HFFc6 (cell line): ENCODE measurements around the gene TAF6L. TPM values are rescaled to one million over a fixed set of nuclear protein-coding genes. Genes with fewer than 3 reads are reported as not detected.

Experiments
- DNase-seq: peaks from one replicate; pipeline ENCODE4 v3.0.0-alpha.2; 2018
- H3K27ac Mint-ChIP-seq: 2 replicates; pipeline ENCODE4 v1.8.0; 2020; ENCODE audit warnings: mild to moderate bottlenecking, mixed read lengths
- H3K27me3 Mint-ChIP-seq: 2 replicates; pipeline ENCODE4 v1.8.0; 2021; ENCODE audit warnings: mild to moderate bottlenecking, moderate library complexity, mixed read lengths; ENCODE audit not compliant: insufficient read depth
- H3K36me3 Mint-ChIP-seq: 2 replicates; pipeline ENCODE4 v1.8.0; 2021; ENCODE audit warnings: low read depth, mixed read lengths
- H3K4me1 Mint-ChIP-seq: 2 replicates; pipeline ENCODE4 v1.8.0; 2020; ENCODE audit warnings: low read depth, mixed read lengths
- H3K4me3 Mint-ChIP-seq: 2 replicates; pipeline ENCODE4 v1.8.0; 2020; ENCODE audit warnings: mild to moderate bottlenecking, moderate library complexity, mixed read lengths
- H3K9me3 Mint-ChIP-seq: 2 replicates; pipeline ENCODE4 v1.8.0; 2020; ENCODE audit warnings: mild to moderate bottlenecking, mixed read lengths
- total RNA-seq, 6 experiments: library from RNA; stranded (reverse); fragmentation: NEBNext Ultra II Directional; extraction: Animal tissue kit (Norgen Biotek cat#: 25700); gene quantifications; 2 replicates in 1 of 6; 3 replicates in 5 of 6; pipeline ENCODE4 v1.2.3, GENCODE V29; 2021
- TF ChIP-seq, protein P1 (sequence below): fragments of 200-600 bp; sonication (generic); IDR thresholded peaks from 2 replicates; pipeline ENCODE4 v1.5.0; 2021; ENCODE audit warnings: antibody characterized with exemption, mild to moderate bottlenecking

TAF6L gene
- total RNA-seq, 6 experiments from 2014 or later, result 9.9 to 12.7 (median 10.6) TPM

GRCh38 chr11:62792202-62792575, 21.0 kb downstream of the TAF6L start:
- DNase-seq, result no peak
- Mint-ChIP-seq H3K4me1 (peaks cover 63% of the 10 kb centered on the region), H3K9me3 (no peaks in the 10 kb centered on the region), H3K27me3 (peaks cover 4% of the 10 kb centered on the region; the same call in 1 of the 2 replicates), H3K36me3 (peaks cover 44% of the 10 kb centered on the region), H3K4me3 (peak overlapping the region; percentile 93), H3K27ac (peak overlapping the region; percentile 90)
- TF ChIP-seq, protein P1, sequence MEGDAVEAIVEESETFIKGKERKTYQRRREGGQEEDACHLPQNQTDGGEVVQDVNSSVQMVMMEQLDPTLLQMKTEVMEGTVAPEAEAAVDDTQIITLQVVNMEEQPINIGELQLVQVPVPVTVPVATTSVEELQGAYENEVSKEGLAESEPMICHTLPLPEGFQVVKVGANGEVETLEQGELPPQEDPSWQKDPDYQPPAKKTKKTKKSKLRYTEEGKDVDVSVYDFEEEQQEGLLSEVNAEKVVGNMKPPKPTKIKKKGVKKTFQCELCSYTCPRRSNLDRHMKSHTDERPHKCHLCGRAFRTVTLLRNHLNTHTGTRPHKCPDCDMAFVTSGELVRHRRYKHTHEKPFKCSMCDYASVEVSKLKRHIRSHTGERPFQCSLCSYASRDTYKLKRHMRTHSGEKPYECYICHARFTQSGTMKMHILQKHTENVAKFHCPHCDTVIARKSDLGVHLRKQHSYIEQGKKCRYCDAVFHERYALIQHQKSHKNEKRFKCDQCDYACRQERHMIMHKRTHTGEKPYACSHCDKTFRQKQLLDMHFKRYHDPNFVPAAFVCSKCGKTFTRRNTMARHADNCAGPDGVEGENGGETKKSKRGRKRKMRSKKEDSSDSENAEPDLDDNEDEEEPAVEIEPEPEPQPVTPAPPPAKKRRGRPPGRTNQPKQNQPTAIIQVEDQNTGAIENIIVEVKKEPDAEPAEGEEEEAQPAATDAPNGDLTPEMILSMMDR, result peak; percentile 5; the same call in 1 of the 2 replicates

- H3K27ac Mint-ChIP-seq, result peak overlapping the region; percentile 9
Measured at GRCh38 chr11:62794201-62794775, 23.1 kb downstream of the TAF6L start.

DNA sequence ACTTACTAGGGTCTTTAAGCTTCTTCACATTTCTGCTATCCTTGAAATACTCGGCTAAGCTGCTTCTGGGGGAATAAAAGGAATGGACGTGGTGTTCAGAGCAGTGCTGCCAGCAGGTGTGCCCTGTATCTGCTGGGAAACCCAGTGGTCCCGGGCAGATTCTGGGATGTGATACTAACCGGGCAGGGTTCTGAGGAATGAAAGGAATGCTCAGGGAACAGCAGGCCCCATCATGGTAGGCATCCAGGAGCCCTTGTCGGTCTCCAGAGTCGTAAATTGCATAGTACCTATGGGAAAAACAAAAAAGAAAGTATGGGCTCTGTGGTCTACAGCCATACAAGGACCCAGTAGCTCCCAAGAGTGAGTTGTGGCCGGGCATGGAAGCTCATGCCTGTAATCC, 25.1 kb downstream of the TAF6L start:
- peaks cover 49% of the 10 kb centered on the region for H3K36me3 Mint-ChIP-seq
- no peak for DNase-seq

More at GRCh38 chr11:62794201-62794775, 23.1 kb downstream of the TAF6L start:
- TF ChIP-seq, protein P1, result no peak
- Mint-ChIP-seq H3K4me1 (peaks cover 47% of the 10 kb centered on the region), H3K4me3 (no peak overlapping the region), H3K36me3 (peaks cover 55% of the 10 kb centered on the region), H3K9me3 (no peaks in the 10 kb centered on the region), H3K27me3 (peaks cover 2% of the 10 kb centered on the region; the same call in 1 of the 2 replicates)
- DNase-seq, result no peak

GRCh38 chr11:62799486-62799885, 28.3 kb downstream of the TAF6L start:
- Mint-ChIP-seq H3K4me1 (peaks cover 23% of the 10 kb centered on the region), H3K4me3 (no peak overlapping the region), H3K36me3 (peaks cover 43% of the 10 kb centered on the region), H3K9me3 (no peaks in the 10 kb centered on the region), H3K27ac (no peak overlapping the region), H3K27me3 (peaks cover 5% of the 10 kb centered on the region)
- no peak for DNase-seq
- TF ChIP-seq, protein P1, result no peak

More for the DNA sequence above, 25.1 kb downstream of the TAF6L start:
- Mint-ChIP-seq H3K27ac (peak overlapping the region; percentile 19; the same call in 1 of the 2 replicates), H3K9me3 (no peaks in the 10 kb centered on the region), H3K27me3 (peaks cover 2% of the 10 kb centered on the region; the same call in 1 of the 2 replicates), H3K4me3 (no peak overlapping the region), H3K4me1 (peaks cover 28% of the 10 kb centered on the region)
- TF ChIP-seq, protein P1, result no peak

GRCh38 chr11:62801071-62801470, 29.9 kb downstream of the TAF6L start:
- Mint-ChIP-seq H3K4me1 (peaks cover 19% of the 10 kb centered on the region), H3K4me3 (no peak overlapping the region), H3K36me3 (peaks cover 34% of the 10 kb centered on the region), H3K27ac (no peak overlapping the region), H3K9me3 (peaks cover 4% of the 10 kb centered on the region; the same call in 1 of the 2 replicates), H3K27me3 (peaks cover 15% of the 10 kb centered on the region)
- no peak for DNase-seq
- TF ChIP-seq, protein P1, result no peak
